Activated T-cell treated with anti-CD3 and anti-CD28 coated beads, Interleukin-2, amount 50 U/mL, for 24 hours (primary cell): ENCODE results near the gene LCP2.
"Not testable (repeated sequence)": the region's sequence is repeated elsewhere in the genome, so short reads cannot be mapped to it uniquely, and the experiment has no call there.

Experiments used
- DNase-seq: peaks from one replicate; pipeline ENCODE4 v3.0.0-alpha.2; 2020
- H3K27ac Mint-ChIP-seq: 2 replicates; pipeline ENCODE4 v1.8.0; 2020; ENCODE audit warnings: mild to moderate bottlenecking, mixed read lengths
- H3K27me3 Mint-ChIP-seq: 2 replicates; pipeline ENCODE4 v1.8.0; 2020; ENCODE audit warnings: mixed read lengths
- H3K36me3 Mint-ChIP-seq: 2 replicates; pipeline ENCODE4 v1.8.0; 2020; ENCODE audit warnings: low read depth, mixed read lengths
- H3K4me1 Mint-ChIP-seq: 2 replicates; pipeline ENCODE4 v1.8.0; 2020; ENCODE audit warnings: low read depth, mixed read lengths
- H3K4me3 Mint-ChIP-seq: 2 replicates; pipeline ENCODE4 v1.8.0; 2020; ENCODE audit warnings: mild to moderate bottlenecking, moderate library complexity, mixed read lengths
- H3K9me3 Mint-ChIP-seq: 2 replicates; pipeline ENCODE4 v1.8.0; 2020; ENCODE audit warnings: mixed read lengths

Gene LCP2

DNA sequence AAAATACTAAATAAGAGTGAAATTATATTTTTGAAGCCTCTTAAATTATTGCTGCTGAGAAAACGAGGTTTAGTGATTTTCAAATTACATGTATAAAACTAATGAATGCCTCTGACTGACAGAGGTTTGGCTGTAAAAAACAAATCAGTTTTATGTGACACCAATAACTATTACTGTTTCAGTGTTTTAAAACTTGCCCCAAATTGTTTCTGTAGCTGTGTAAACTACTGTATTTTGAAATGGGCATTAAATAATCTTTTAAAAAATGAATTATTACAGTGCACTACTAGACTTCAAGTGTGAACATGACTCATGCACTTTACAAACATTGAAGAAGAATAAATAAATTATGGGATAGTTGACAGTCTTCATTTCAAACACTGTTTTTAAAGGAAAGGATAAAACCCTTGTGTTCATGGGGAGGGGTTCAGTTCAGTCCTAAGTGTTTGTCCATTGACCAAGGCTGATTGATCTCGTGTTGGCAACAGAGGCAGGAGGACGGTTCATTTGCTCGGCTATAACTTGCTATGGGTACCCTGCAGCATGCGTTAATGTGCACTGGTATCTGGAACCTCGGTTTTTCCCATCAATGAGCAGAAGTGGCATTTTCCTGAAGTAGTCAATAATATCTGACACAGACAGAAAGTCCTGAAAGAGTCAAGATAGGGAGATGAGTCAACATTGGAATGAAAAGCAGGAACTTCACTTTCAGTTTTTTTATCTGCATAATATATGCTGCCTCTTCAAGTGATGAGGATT lies 49.2 kb downstream of the LCP2 start:
- Mint-ChIP-seq H3K4me3 (no peak overlapping the region), H3K4me1 (peaks cover 47% of the 10 kb centered on the region), H3K9me3 (peaks cover 12% of the 10 kb centered on the region), H3K36me3 (peaks cover 83% of the 10 kb centered on the region), H3K27me3 (no peaks in the 10 kb centered on the region), H3K27ac (peak overlapping the region; percentile 86)
- DNase-seq: no peak

DNA sequence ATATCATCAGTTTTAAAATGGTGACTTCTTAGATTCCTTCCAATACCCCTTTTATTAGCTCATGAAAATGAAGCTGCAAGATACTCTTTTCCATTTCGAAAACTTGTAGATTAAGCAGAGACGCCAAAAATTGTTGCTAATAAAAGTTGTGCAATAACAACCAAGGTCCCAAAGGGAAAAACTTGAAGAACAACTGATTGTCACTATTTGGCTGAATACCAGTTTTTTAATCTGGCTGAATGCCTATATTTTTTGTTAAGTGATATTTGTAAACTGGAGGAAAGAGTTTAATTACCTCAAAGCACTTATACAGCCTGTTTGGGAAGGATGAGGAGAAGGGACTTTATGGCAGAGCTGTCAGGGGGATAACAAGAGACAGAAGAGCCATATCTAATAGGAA lies 50.2 kb downstream of the LCP2 start:
- H3K4me3 Mint-ChIP-seq: no peak overlapping the region
- H3K4me1 Mint-ChIP-seq: peaks cover 38% of the 10 kb centered on the region
- peaks cover 73% of the 10 kb centered on the region for H3K36me3 Mint-ChIP-seq
- no peaks in the 10 kb centered on the region for H3K27me3 Mint-ChIP-seq
- DNase-seq: no peak
- H3K9me3 Mint-ChIP-seq: peaks cover 12% of the 10 kb centered on the region
- H3K27ac Mint-ChIP-seq: peak overlapping the region; percentile 24

DNA sequence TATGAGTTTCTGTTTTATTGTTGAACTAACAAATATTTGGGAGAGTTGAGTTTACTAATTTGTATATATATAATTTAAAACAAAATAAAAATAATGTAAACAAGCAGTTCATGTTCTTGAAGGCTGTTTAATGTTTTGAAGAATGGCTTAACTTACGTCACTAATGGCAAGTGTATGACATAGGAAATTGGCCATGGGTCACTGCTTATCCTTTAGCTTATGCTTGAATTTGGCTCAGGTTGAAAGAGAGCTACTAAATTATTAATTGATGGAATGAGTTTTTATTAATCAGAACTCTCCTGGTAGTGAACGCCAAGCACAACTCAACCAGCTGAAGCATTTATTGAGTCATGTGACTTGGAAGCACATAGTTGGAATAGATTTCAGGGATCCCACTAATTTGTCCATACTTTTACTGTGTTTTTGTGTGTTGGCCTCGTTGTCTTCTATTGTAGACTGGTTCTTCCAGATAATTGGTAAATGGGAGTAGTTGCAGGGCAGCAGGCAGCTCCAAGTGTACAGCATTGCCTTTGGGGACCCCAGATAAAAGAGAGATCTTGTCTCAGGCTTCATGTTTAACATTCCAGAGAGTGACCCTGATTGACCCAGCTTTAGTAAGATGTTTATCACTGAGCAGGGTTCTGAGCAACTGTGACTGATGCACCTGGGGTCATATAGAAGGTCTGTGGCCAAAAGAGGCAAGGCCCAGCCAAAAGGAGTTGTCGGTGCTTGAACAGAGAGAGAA lies 51.3 kb downstream of the LCP2 start:
- H3K9me3 Mint-ChIP-seq: peaks cover 12% of the 10 kb centered on the region
- H3K27ac Mint-ChIP-seq: no peak overlapping the region
- no peak overlapping the region for H3K4me3 Mint-ChIP-seq
- no peak for DNase-seq
- no peaks in the 10 kb centered on the region for H3K27me3 Mint-ChIP-seq
- peaks cover 62% of the 10 kb centered on the region for H3K36me3 Mint-ChIP-seq
- peaks cover 28% of the 10 kb centered on the region for H3K4me1 Mint-ChIP-seq

DNA sequence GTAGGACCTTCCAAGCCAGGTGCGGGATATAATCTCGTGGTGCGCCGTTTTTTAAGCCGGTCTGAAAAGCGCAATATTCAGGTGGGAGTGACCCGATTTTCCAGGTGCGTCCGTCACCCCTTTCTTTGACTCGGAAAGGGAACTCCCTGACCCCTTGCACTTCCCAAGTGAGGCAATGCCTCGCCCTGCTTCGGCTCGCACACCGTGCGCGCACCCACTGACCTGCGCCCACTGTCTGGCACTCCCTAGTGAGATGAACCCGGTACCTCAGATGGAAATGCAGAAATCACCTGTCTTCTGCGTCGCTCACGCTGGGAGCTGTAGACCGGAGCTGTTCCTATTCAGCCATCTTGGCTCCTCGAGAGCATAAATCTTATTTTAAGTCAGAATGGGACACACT lies 52.1 kb downstream of the LCP2 start:
- H3K27ac Mint-ChIP-seq, H3K27me3 Mint-ChIP-seq, H3K4me3 Mint-ChIP-seq, DNase-seq: not testable (repeated sequence)
- H3K36me3 Mint-ChIP-seq: peaks cover 54% of the 10 kb centered on the region
- peaks cover 20% of the 10 kb centered on the region for H3K4me1 Mint-ChIP-seq
- H3K9me3 Mint-ChIP-seq: peaks cover 12% of the 10 kb centered on the region

DNA sequence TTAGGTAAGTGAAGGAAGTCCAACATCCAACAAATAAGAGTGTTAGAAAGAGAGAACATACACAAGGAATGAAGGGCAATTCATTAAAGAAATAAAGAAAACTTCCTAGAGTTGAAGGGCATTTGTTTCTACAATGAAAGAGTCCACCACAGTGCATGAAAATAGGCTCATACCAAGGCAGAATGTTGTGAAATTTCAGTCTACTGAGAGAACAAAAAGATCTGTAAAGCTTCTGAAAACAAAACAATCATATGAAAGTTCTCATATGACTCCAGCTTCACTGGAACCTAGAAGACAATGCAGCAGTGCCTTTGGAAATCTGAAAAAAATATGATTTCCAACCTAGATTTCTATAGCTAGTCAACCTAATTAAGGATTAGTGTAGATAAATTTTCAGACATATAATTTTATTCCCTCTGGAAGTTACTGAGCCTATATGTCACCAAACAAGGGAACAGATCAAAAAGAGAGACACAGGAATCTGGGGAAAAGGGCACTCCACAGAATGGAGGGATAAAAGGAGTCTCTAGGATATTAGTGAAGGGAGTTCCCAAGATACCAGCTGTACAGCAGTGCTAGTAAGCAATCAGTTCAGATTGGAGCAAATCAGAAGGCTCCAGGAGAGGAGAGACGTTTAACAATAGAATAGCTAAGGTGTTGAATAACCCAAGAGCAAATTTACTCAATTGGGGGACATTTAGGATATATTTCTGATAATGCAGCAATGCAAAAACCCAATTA lies 59.0 kb downstream of the LCP2 start:
- H3K9me3 Mint-ChIP-seq: no peaks in the 10 kb centered on the region
- DNase-seq: no peak
- peaks cover 5% of the 10 kb centered on the region for H3K36me3 Mint-ChIP-seq
- H3K27ac Mint-ChIP-seq: no peak overlapping the region
- peaks cover 10% of the 10 kb centered on the region for H3K4me1 Mint-ChIP-seq
- H3K27me3 Mint-ChIP-seq: no peaks in the 10 kb centered on the region
- no peak overlapping the region for H3K4me3 Mint-ChIP-seq

DNA sequence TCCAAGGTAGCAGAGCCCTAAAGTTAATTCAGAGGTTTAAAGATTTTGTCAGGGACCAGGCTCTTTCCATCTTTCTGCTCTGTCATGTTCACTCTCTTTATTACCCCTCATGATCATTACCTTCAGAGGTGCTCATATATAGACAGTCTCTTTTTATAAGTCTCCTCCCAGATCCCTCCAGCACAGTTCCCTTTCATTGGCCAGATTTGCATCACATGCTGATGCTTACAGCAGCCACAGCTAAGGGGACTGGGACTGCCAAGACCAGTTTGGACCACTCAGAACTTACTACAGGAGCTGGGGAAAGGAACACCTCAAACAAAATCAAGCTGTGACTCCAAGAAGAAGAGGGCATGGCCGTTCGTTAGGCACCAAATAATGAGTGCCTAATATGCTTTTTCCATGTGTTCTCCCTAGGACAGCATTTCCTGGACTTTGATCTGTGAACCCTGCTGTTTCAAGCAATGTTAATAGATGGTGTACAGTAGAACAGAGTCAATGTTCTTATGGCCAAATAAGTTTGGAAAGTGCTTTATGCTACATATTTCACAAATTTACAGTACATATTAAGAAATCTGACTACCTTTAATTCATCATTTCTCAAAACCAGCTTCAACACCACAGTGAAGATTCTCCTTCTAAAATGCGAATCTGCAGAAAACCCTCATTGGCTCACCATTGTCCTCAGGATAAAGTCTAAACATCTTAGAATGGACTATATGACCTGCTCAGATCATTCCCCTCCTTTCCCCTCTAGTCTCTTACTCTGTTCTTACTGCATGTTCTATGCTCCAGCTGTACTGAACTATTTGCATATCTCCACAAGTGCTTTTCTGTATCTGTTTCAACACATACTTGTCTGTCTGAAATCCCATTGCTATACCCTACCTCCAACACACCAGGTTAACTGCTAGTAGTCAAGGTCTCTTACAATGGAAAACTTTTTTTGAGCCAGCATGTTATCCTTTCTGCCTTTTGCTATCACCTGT lies 61.4 kb downstream of the LCP2 start:
- Mint-ChIP-seq H3K36me3 (peaks cover 5% of the 10 kb centered on the region), H3K4me3 (no peak overlapping the region), H3K4me1 (peaks cover 10% of the 10 kb centered on the region), H3K27ac (no peak overlapping the region), H3K9me3 (no peaks in the 10 kb centered on the region), H3K27me3 (no peaks in the 10 kb centered on the region)
- no peak for DNase-seq

DNA sequence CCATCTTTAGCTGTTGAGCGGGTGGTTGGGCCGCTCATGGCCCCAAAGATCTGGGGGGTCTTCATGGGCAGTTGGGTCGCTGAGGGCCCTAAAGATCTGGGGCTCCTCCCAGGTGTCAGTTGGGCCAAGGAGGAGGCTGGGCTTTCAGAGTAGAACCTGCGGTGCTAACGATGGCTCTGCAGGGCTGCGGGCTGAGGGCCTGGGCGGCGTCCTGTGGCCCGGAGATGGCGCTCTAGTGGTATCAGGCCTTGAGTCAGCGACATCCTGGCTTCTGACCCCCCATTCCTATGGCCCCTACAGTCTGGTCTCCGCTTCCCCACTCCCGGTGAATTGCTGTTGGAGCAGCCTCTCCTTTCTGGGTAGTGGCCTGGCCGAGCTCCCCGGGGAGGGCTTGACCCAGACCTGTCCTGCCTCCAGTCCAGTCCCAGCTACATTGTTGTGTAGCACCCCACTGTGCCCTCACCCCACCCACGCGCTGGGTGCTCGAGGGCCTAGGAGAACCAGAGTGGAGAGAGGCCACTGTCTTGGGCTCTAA lies 64.2 kb downstream of the LCP2 start:
- DNase-seq: no peak

DNA sequence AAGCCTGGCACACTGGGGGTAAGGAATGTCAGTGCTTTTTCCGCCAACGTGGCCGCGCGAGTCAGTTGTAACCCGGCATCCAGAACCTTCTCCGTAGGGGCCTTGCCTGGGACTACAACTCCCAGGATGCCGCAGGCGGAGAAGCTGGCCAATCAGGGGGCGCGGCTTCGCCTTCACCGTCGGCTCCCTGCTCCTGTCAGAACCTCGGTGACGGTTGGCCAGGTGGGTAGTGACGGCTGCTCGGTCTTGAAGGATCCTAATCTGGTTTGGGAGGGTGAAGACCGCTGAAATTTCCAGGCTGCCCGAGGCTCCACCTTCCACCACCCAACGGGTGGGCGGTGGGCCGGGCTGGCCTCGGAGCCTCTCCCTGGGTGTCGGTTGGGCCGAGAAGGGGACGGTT lies 64.8 kb downstream of the LCP2 start, which contains the start of gene C5orf58:
C5orf58 (plus strand) TSS at position 200 of the 400 bp plus-strand sequence. CDS start 1,992 bp downstream, outside the sequence.
- DNase-seq: no peak
- no peak within 1 kb of the TSS for H3K27ac Mint-ChIP-seq
- H3K36me3 Mint-ChIP-seq: peaks cover 3% of the 10 kb centered on the region
- H3K4me1 Mint-ChIP-seq: no peaks in the 10 kb centered on the region
- no peaks in the 10 kb centered on the region for H3K27me3 Mint-ChIP-seq
- no peak within 1 kb of the TSS for H3K4me3 Mint-ChIP-seq
- no peaks in the 10 kb centered on the region for H3K9me3 Mint-ChIP-seq

More for the DNA sequence above, 64.2 kb downstream of the LCP2 start:
- Mint-ChIP-seq H3K4me3 (no peak overlapping the region), H3K9me3 (no peaks in the 10 kb centered on the region), H3K4me1 (peaks cover 5% of the 10 kb centered on the region), H3K27ac (no peak overlapping the region), H3K27me3 (no peaks in the 10 kb centered on the region), H3K36me3 (peaks cover 3% of the 10 kb centered on the region)

DNA sequence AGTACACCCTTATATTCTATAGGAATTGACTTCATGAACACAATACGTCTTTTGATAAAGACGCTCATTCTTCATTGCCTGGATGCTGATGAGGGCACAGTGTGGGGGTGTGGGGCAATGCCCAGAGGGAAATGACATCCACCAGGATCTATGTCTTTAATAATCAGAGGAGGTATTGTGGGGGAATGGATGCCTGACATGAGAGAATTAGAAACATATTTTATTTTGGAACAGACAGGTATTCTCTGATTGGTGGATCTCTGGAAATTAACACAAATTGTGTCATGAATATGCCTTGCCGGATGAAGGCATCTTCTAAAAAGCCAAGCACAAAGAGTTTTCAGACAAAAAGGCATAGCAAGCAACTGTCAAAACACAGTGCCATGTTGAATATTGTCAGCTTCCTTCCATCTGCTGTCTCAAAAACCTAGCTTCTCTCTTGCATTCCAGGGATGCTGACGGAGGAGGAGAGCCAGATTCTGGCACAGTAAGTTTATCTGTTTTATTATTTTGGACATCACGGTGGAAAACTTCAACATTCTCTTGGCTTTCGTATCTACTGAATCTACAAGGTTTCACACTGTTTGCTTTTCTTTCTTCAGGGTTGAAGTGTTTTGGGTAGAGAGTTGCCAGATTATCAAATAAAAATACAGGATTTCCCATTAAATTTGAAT lies 68.7 kb downstream of the LCP2 start:
- H3K27me3 Mint-ChIP-seq: no peaks in the 10 kb centered on the region

DNA sequence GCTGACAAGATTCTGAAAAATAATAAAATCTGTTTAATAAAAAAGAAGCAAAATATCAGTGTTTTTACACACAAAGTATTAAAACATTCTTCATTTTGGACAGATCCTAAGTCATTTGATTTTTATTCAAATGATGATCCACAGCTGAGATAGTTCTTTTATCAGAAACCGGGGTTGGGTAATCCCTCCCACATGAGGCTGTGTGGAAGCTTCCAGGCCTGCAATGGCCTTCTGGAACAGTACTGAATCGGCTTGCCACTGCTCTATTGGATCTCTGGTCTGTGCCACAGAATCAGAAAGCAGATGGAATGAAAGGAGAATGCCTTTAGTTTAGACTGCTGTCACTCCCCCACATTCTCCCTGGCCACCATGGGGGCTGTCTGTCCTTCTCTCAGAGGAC lies 70.9 kb downstream of the LCP2 start:
- no peak overlapping the region for H3K4me3 Mint-ChIP-seq
- DNase-seq: no peak
- no peaks in the 10 kb centered on the region for H3K9me3 Mint-ChIP-seq
- H3K36me3 Mint-ChIP-seq: no peaks in the 10 kb centered on the region
- peaks cover 3% of the 10 kb centered on the region for H3K4me1 Mint-ChIP-seq
- no peaks in the 10 kb centered on the region for H3K27me3 Mint-ChIP-seq
- no peak overlapping the region for H3K27ac Mint-ChIP-seq

More for the DNA sequence above, 68.7 kb downstream of the LCP2 start:
- no peak for DNase-seq
- no peaks in the 10 kb centered on the region for H3K9me3 Mint-ChIP-seq
- H3K27ac Mint-ChIP-seq: no peak overlapping the region
- H3K4me3 Mint-ChIP-seq: no peak overlapping the region
- peaks cover 3% of the 10 kb centered on the region for H3K4me1 Mint-ChIP-seq
- H3K36me3 Mint-ChIP-seq: peaks cover 2% of the 10 kb centered on the region

DNA sequence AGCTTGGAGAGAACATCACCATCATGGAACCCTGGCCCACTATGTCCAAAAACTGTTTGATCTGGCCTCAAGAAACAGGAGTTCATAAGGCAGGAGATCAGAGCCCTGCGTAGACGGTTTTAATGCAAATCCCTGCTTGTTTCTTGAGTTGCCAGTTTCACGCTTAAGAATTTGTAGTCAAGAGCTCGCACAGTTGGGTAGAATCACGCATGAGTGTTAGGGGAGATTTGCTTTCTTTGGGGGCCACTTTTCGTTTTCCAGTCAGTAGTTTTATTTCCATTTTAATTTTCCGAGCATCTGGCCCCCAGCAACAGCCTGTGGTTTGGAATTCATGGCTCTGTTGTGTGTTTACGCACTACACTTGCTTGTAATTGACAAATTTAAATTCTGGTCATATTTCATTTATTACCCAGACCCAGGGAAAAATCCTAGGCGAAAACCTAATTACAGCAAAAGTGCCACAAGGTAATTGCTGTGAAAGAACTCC lies 71.4 kb downstream of the LCP2 start:
- no peaks in the 10 kb centered on the region for H3K9me3 Mint-ChIP-seq
- DNase-seq: no peak
- no peak overlapping the region for H3K4me3 Mint-ChIP-seq
- H3K27ac Mint-ChIP-seq: no peak overlapping the region
- no peaks in the 10 kb centered on the region for H3K27me3 Mint-ChIP-seq
- H3K36me3 Mint-ChIP-seq: no peaks in the 10 kb centered on the region
- peaks cover 3% of the 10 kb centered on the region for H3K4me1 Mint-ChIP-seq

DNA sequence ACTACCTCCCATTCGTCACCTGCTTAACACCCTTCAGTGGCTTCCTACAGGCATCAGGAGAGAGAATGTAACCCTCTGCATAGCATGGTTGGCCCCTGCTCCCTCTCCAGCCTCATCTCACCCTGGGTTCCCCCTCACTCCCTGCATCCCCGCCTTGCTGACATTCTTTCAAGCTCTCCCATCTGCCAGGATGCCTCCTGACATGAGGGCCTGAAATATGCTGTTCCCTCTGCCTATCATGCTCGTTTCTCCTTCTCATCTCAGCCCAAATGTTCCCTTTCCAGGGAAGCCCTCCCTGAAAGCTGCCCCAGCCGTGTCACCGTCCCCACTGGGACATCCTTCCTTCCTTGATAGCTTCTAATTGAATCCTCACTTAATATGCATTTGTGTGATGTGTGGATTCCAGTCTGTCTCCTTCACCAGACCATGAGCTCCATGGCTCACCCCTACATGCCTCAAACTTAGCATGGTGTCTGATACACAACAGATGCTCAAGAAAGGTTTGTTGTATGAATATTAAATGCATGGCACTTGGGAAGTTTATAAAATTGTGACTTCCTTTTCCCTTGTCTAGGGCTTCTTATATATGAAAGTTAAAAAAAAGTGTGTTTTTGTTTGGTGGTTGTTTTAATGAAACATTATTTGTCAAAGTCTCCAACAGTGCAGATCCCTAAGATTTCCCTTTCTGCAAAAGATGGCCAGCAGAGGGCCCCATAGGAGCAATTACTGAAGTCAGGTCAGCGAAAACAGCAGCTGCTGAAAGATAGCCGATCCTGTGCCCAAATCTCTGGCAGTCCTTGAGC lies 72.0 kb downstream of the LCP2 start:
- Mint-ChIP-seq H3K36me3 (no peaks in the 10 kb centered on the region), H3K4me3 (no peak overlapping the region), H3K27me3 (no peaks in the 10 kb centered on the region), H3K9me3 (no peaks in the 10 kb centered on the region), H3K4me1 (peaks cover 3% of the 10 kb centered on the region), H3K27ac (no peak overlapping the region)
- DNase-seq: peak; percentile 78
